ENCODE data around the gene HECTD4. TPM values are rescaled to one million over a fixed set of nuclear protein-coding genes. Genes with fewer than 3 reads are reported as not detected.

Gene HECTD4
- total RNA-seq, 2 experiments from 2014 or later = 43.2 to 44.7 TPM

- POLR2A ChIA-PET = no interaction called here
- Mint-ChIP-seq H3K9me3 (peaks cover 10% of the 10 kb centered on the region), H3K27me3 (no peaks in the 10 kb centered on the region), H3K4me1 (peaks cover 11% of the 10 kb centered on the region), H3K4me3 (no peak overlapping the region), H3K27ac (no peak overlapping the region), H3K36me3 (ENCODE audit: low read depth) (peaks cover 73% of the 10 kb centered on the region)
- CTCF ChIA-PET = interaction anchor here (1.1 to 3.2 kb wide), 2 partner anchors 9 to 11 kb away, joined by 6 to 12 read pairs; no protein-coding TSS in a partner anchor
- DNase-seq = no peak
Observed at GRCh38 chr12:112153181-112153892, 228.9 kb downstream of the HECTD4 start.

GRCh38 chr12:112151766-112152541 is 230.3 kb downstream of the HECTD4 start:
- Mint-ChIP-seq H3K27ac (no peak overlapping the region), H3K4me1 (peaks cover 1% of the 10 kb centered on the region), H3K4me3 (no peak overlapping the region), H3K9me3 (no peaks in the 10 kb centered on the region), H3K36me3 (ENCODE audit: low read depth) (peaks cover 64% of the 10 kb centered on the region), H3K27me3 (no peaks in the 10 kb centered on the region)
- ChIA-PET POLR2A (no interaction called here), CTCF (interaction anchor here (0.5 to 3.2 kb wide), 6 partner anchors 12 to 1796 kb away, joined by 3 to 12 read pairs (median 4); no protein-coding TSS in a partner anchor)
- DNase-seq = no peak

- no peak for DNase-seq
Observed at GRCh38 chr12:112149596-112149995, 232.6 kb downstream of the HECTD4 start.

GRCh38 chr12:112148031-112148513 is 234.2 kb downstream of the HECTD4 start:
- Mint-ChIP-seq H3K9me3 (no peaks in the 10 kb centered on the region), H3K4me3 (no peak overlapping the region), H3K4me1 (peaks cover 6% of the 10 kb centered on the region), H3K27me3 (no peaks in the 10 kb centered on the region), H3K36me3 (ENCODE audit: low read depth) (peaks cover 63% of the 10 kb centered on the region), H3K27ac (no peak overlapping the region)
- ChIA-PET CTCF (interaction anchor here (0.5 to 1.2 kb wide), 5 partner anchors 14 to 239 kb away, joined by 3 to 4 read pairs (median 3); no protein-coding TSS in a partner anchor), POLR2A (no interaction called here)
- no peak for DNase-seq

More at GRCh38 chr12:112149596-112149995, 232.6 kb downstream of the HECTD4 start:
- Mint-ChIP-seq H3K27me3 (no peaks in the 10 kb centered on the region), H3K4me3 (no peak overlapping the region), H3K4me1 (peaks cover 6% of the 10 kb centered on the region), H3K36me3 (ENCODE audit: low read depth) (peaks cover 59% of the 10 kb centered on the region), H3K27ac (no peak overlapping the region), H3K9me3 (no peaks in the 10 kb centered on the region)
- POLR2A ChIA-PET = no interaction called here
- CTCF ChIA-PET = interaction anchor here (0.9 to 2.3 kb wide), 2 partner anchors 11 to 17 kb away, joined by 3 to 7 read pairs; no protein-coding TSS in a partner anchor

- H3K27me3 Mint-ChIP-seq = no peaks in the 10 kb centered on the region
- H3K4me3 Mint-ChIP-seq = no peak overlapping the region
- H3K9me3 Mint-ChIP-seq = no peaks in the 10 kb centered on the region
- DNase-seq = no peak
- H3K36me3 Mint-ChIP-seq (ENCODE audit: low read depth) = peaks cover 61% of the 10 kb centered on the region
- ChIA-PET CTCF (interaction anchor here (1.2 kb wide), 1 partner anchor 14 kb away, joined by 3 read pairs; no protein-coding TSS in a partner anchor), POLR2A (no interaction called here)
- no peak overlapping the region for H3K27ac Mint-ChIP-seq
- peaks cover 6% of the 10 kb centered on the region for H3K4me1 Mint-ChIP-seq
Observed at GRCh38 chr12:112146123-112146522, 236.1 kb downstream of the HECTD4 start.

GRCh38 chr12:112140728-112141127 is 241.5 kb downstream of the HECTD4 start:
- CTCF ChIA-PET = no interaction called here
- H3K36me3 Mint-ChIP-seq (ENCODE audit: low read depth) = peaks cover 54% of the 10 kb centered on the region
- no peak overlapping the region for H3K4me3 Mint-ChIP-seq
- POLR2A ChIA-PET = no interaction called here
- no peak overlapping the region for H3K27ac Mint-ChIP-seq
- no peaks in the 10 kb centered on the region for H3K27me3 Mint-ChIP-seq
- DNase-seq = no peak
- H3K9me3 Mint-ChIP-seq = no peaks in the 10 kb centered on the region
- H3K4me1 Mint-ChIP-seq = peaks cover 6% of the 10 kb centered on the region

GRCh38 chr12:112134731-112135130 is 247.5 kb downstream of the HECTD4 start:
- H3K36me3 Mint-ChIP-seq (ENCODE audit: low read depth) = peaks cover 43% of the 10 kb centered on the region
- H3K4me1 Mint-ChIP-seq = peaks cover 29% of the 10 kb centered on the region
- no peak overlapping the region for H3K4me3 Mint-ChIP-seq
- DNase-seq = no peak
- POLR2A ChIA-PET = no interaction called here
- no peaks in the 10 kb centered on the region for H3K9me3 Mint-ChIP-seq
- no peaks in the 10 kb centered on the region for H3K27me3 Mint-ChIP-seq
- CTCF ChIA-PET = interaction anchor here (0.6 to 0.7 kb wide), 2 partner anchors 13 to 371 kb away, joined by 3 read pairs; no protein-coding TSS in a partner anchor
- no peak overlapping the region for H3K27ac Mint-ChIP-seq

- Mint-ChIP-seq H3K4me3 (no peak overlapping the region), H3K9me3 (no peaks in the 10 kb centered on the region), H3K4me1 (peaks cover 41% of the 10 kb centered on the region), H3K27me3 (no peaks in the 10 kb centered on the region), H3K27ac (no peak overlapping the region), H3K36me3 (ENCODE audit: low read depth) (peaks cover 42% of the 10 kb centered on the region)
- POLR2A ChIA-PET = interaction anchor here (0.7 kb wide), 1 partner anchor 62 kb away, joined by 7 read pairs; no protein-coding TSS in a partner anchor
- CTCF ChIA-PET = interaction anchor here (0.6 to 1.6 kb wide), 8 partner anchors 8 to 1972 kb away, joined by 3 to 6 read pairs (median 4); partner anchors contain the start of genes ERP29 and TMEM116
- DNase-seq = no peak
Observed at GRCh38 chr12:112133418-112133817, 248.8 kb downstream of the HECTD4 start.

- CTCF ChIA-PET = interaction anchor here (0.6 to 1.9 kb wide), 6 partner anchors 8 to 210 kb away, joined by 3 to 9 read pairs (median 4); partner anchors contain the start of genes ERP29 and TMEM116
- peak overlapping the region; percentile 89 for H3K27ac Mint-ChIP-seq
- DNase-seq = no peak
- POLR2A ChIA-PET = interaction anchor here (2.0 to 2.3 kb wide), 2 partner anchors 23 to 118 kb away, joined by 7 to 8 read pairs; partner anchors contain the start of genes ERP29, NAA25 and TMEM116
- no peaks in the 10 kb centered on the region for H3K9me3 Mint-ChIP-seq
- H3K4me1 Mint-ChIP-seq = peaks cover 56% of the 10 kb centered on the region
- no peaks in the 10 kb centered on the region for H3K27me3 Mint-ChIP-seq
- H3K4me3 Mint-ChIP-seq = peak overlapping the region; percentile 44
- H3K36me3 Mint-ChIP-seq (ENCODE audit: low read depth) = peaks cover 47% of the 10 kb centered on the region
Observed at GRCh38 chr12:112131686-112132085, 250.5 kb downstream of the HECTD4 start.

GRCh38 chr12:112130441-112130998 is 251.7 kb downstream of the HECTD4 start:
- POLR2A ChIA-PET = interaction anchor here (0.6 to 2.3 kb wide), 3 partner anchors 22 to 117 kb away, joined by 4 to 8 read pairs (median 7); partner anchors contain the start of genes ERP29, NAA25 and TMEM116
- Mint-ChIP-seq H3K4me1 (peaks cover 61% of the 10 kb centered on the region), H3K4me3 (peak overlapping the region; percentile 60), H3K27me3 (no peaks in the 10 kb centered on the region), H3K36me3 (ENCODE audit: low read depth) (peaks cover 49% of the 10 kb centered on the region), H3K9me3 (no peaks in the 10 kb centered on the region), H3K27ac (peak overlapping the region; percentile 89)
- CTCF ChIA-PET = interaction anchor here (1.0 to 1.3 kb wide), 5 partner anchors 12 to 257 kb away, joined by 3 to 5 read pairs (median 3); no protein-coding TSS in a partner anchor
- DNase-seq = peak; percentile 20

GRCh38 chr12:112126911-112127310 is 255.3 kb downstream of the HECTD4 start:
- Mint-ChIP-seq H3K4me1 (peaks cover 52% of the 10 kb centered on the region), H3K9me3 (no peaks in the 10 kb centered on the region), H3K27ac (peak overlapping the region; percentile 86), H3K4me3 (peak overlapping the region; percentile 92), H3K27me3 (peaks cover 5% of the 10 kb centered on the region), H3K36me3 (ENCODE audit: low read depth) (peaks cover 28% of the 10 kb centered on the region)
- no peak for DNase-seq
- CTCF ChIA-PET = interaction anchor here (0.6 to 2.6 kb wide), 4 partner anchors 18 to 65 kb away, joined by 3 to 11 read pairs (median 5); partner anchors contain the start of gene NAA25
- POLR2A ChIA-PET = no interaction called here

GRCh38 chr12:112126000-112126438 is 256.2 kb downstream of the HECTD4 start:
- Mint-ChIP-seq H3K9me3 (no peaks in the 10 kb centered on the region), H3K4me3 (peak overlapping the region; percentile 92), H3K36me3 (ENCODE audit: low read depth) (peaks cover 20% of the 10 kb centered on the region), H3K27ac (peak overlapping the region; percentile 86), H3K4me1 (peaks cover 43% of the 10 kb centered on the region), H3K27me3 (peaks cover 5% of the 10 kb centered on the region)
- CTCF ChIA-PET = interaction anchor here (0.5 to 2.6 kb wide), 5 partner anchors 10 to 114 kb away, joined by 3 to 11 read pairs (median 3); partner anchors contain the start of gene NAA25
- POLR2A ChIA-PET = interaction anchor here (1.5 kb wide), 1 partner anchor 852 kb away, joined by 3 read pairs; the partner anchor contains the start of gene OAS2
- no peak for DNase-seq
